Right kidney (tissue), 1 donor: Measurements from ENCODE around the gene MTHFS.

Experiments used
- DNase-seq: peaks from one replicate; pipeline ENCODE4 v3.0.0-alpha.2; 2016

MTHFS gene

DNA sequence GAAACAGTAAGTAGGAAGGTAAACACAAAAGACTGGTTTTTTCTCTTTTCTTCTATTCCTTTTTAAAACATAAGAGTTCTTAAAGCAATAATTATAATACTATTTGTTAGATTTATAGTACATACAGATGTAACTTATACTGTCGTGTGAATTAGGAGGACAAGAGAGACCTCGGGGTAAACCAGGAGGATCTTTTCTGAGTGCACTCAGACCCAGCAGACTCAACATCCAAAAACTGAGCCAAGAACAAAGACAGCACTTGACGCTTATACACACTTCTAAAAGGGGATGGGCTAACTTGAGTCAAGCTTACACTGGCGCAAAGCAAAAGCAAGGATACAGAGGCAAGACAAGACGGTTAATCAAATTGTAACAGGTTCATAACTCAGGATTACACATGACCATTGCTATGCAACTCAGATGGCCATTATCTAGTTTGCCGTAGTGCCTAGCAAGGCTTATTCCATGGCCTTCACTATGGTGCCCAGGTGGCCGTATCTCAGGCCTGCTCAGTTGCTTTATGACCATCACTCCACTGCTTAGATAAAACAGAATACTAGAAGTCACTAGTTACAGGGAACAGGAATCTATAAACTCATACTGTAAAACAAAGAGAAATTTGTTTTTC is 18.6 kb downstream of the MTHFS start:
- DNase-seq, result no peak

DNA sequence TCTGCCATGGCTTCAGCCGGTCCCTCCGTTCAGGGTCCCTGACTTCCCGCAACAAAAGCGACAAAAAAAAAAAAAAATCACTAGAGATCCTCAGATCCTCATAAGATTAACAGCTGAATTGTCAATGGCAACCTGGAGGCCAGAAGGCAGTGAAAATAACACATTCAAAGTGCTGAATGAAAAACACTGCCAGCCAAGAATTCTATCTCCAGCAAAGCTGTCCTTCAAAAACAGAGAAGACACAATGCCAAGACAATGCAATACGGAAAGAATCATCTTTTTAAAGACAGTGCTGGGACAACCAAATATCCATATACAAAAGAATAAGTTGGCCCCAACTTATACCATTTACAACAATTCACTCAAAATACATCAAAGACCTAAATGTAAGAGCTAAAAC is 21.6 kb downstream of the MTHFS start:
- no peak for DNase-seq

DNA sequence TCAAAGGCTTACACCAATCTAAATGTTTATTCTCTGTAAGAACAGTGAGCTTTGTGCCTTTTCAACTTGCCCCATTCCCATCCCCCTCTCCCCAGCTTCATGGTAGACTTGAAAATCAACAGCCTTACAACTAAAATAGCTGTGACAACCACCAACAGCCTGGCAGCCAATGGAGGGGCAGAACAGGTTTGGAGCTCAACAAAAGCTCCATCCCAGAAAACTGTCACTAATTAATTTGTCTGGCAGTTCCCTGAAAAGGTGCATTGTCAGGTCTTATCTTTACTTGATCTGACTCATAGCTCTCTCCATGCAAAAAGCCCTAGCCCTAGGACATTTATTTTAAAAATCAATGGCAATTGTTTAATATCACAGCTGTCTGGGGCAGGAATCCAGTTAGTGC is 22.6 kb downstream of the MTHFS start:
- no peak for DNase-seq

DNA sequence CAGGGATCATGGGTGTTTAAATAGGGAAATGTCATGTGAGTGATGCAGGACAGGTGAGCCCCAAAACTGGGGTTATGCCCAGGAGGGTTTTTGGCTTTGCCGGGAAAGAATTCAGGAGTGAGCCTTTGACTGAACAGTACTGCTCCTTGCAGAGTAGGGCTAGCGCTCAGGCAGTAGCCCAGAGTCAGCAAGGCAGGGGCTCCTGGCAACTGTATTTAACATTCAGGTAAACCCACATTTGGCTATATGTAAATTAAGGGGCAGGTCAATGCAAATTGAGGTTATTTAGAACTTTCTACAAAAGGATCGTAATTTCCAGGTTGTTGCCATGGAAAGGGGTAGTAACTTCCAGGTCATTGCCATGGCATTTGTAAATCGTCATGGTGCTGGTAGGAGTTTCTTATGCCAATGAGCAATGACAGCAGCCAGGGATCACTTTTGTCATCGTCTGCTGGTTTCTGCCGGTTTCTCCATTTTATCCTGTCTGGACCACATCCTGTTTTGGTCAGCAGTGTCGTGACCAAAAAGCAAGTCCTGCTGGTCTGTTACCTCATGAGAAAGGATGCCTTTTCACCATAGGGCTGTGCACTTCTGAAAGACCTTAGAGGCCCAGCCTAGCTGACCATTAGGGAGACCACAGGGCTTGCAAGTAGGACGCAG is 24.3 kb downstream of the MTHFS start:
- no peak for DNase-seq

DNA sequence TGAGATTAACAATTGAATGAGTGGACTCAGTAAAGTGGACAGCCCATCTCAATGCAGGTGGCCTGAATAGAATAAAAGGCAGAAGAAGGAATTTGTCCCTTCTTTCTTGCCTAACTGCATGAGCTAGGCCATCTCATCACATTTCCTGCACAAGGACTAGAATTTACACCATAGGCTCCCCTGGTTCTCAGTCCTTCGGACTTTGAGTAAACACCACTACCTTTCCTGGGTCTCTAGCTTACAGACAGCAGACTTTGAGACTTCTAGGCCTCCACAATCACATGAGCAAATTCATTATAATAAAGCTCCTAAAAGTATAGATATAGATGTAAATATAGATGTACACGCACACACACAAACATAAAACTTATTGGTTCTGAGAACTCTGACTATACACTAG is 28.3 kb downstream of the MTHFS start:
- no peak for DNase-seq

DNA sequence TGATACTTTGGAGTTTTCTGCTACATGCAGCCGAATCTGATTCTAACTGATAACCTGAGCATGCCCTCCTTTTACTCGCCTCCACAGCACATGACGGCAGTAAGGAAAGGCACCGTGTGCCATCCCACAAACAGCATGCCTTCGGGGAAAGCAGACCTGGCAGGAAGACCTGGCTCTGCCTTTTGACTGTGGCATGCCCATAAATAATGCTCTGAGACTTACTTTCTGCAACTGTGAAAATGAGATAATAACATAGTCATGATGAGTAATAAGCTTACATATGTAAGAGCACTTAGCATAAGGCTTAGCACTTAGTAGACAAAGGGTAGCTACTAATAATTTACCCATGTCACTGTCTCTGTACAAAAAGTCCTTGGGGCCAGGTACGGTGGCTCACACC is 32.9 kb downstream of the MTHFS start:
- DNase-seq, result no peak

DNA sequence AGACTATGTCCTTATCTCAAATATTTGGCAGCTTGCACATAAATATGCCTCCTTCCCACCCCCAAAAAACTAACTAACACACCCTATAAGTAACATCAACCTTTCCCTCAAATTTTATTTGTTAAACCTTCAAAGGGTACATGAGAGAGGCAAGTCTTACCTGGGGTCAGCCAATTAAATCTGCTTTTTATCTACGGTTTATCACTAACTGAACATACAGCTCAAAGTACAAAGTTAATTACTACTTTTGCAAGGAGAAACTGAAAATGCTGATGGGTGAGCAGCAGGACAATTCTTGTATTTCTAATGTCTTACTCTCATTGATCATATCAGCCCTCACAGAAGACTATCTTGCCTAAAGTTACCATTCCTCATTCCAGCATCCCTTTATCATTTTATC is 34.6 kb downstream of the MTHFS start:
- no peak for DNase-seq

DNA sequence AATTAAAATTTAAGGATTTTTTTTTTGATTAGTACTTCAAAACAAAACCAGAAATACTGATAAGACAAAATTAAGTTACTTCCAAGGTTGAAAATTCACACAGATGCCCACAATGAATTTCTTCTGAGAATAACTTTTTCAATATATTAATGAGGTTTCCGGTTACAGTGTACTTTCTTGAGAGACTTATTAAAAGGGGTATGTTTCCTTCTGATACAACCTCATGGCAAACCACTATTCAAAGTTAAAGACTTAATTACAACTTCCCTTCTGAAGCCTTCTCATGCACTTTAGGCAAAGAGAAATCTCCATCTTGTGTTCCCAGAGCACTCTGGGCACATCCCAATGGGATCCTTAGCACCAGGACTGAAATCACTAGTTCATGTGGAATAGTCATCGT is 36.2 kb downstream of the MTHFS start:
- DNase-seq, result no peak

DNA sequence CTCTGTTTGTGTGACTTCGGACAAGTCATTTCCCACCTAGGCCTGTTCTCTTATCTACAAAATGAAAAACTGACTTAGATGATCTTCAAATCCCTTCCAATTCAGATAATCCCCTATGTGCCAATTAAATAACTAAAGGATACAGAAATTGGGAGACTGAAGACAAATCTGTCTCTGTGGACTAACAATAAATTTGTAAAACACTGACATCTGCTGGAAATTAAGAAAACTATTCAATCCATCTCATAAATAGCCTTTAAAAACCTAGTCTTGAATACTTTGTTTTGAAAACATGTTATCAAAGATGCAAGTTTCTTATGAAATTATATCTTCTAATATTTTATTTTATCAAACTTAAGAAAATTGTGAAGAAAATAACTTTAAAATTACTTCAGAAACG is 38.3 kb downstream of the MTHFS start:
- no peak for DNase-seq

DNA sequence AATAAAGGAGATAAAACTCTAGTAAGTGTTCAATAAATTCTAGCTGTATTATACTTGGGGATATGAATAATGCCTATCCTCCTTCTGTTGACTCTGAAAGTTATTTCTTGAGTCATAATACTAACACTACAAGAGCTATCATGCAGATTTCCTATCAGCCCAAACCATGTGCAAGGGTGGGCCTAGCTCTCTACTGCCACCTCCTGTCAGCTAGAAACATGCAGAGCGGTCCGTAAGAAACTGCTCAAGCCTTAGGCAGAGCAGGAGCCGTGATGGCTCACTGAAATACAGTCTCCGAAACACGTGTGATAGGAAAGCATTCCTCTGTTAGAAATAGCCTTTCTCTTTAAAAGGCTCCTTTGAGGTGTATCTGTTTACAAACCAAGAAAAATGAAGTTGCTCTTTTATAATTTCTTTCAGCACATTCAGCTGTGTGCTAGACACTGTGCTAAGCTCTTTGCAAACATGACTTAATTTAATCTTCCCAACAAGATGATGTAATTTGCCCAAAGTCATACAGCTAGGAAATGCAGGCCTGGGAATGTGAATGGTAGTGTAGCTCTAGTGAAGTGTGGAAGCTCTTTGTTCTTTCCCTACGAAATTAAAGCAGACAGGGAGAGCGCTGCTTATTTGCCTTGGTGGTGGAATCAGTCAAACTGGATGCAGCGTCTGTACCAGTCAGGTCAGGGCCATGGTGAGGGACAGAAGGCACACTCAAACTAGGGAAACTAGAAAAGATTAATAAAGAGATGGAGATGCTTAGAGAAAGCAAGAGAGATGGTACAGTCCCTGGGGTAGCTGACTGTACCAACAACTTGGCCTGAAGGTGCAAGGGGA is 43.1 kb downstream of the MTHFS start:
- peak; percentile 36 for DNase-seq

DNA sequence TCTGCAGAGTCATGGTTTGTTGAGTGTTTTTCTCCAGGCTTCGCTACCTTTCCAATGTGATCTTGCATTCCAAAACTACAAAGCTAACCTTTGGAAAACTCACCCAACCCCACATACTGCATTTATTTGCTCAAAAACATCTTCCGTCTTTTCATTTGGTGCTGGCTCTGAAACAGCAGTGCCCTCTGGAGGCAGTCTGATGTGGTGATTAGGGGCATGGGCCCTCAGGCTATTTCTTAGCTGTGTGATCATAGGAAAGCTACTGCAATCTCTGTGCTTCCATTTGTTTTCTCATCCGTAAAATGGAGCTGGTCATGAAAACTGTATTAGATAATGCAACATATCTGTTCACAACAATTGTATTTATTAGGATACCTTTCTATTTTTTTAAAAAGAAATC is 47.0 kb downstream of the MTHFS start:
- DNase-seq, result no peak

DNA sequence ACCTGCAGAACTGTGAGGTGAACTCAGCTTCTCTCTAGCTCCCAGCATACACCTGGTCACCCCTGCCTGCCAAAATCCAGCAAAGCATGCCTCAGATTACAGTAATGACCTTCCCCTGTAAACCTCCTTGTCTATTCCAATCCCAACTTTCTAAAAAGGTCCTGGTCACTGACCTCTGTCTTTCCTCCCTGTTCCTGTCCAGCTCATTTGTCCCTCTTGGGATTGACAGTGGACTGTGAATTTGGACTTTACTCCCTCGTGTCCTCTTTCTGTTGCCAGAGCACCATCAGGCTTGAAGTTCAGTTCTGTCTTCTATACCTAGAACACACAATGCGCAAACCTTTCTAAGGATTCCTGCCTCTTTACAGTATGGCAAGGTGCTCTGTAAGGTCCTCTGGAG is 50.3 kb downstream of the MTHFS start:
- no peak for DNase-seq

DNA sequence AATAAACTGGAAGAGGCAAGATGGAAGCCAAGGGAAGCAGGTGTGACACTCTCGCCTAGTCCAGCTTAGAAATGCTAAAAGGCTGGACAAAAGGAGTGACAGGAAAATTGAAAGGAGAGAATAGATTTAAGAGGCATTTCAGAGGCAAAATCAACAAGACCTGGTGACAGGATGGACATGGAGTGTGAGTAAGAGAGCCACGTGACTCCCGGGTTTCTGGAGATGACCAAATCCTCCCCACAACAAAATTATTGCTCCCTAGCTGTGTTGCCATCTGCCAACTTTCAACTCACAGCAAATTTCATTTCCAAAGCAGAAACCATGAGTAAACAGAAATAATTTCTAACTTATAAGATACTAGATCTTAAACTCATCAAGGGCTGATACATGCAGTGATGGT is 52.6 kb downstream of the MTHFS start:
- no peak for DNase-seq

DNA sequence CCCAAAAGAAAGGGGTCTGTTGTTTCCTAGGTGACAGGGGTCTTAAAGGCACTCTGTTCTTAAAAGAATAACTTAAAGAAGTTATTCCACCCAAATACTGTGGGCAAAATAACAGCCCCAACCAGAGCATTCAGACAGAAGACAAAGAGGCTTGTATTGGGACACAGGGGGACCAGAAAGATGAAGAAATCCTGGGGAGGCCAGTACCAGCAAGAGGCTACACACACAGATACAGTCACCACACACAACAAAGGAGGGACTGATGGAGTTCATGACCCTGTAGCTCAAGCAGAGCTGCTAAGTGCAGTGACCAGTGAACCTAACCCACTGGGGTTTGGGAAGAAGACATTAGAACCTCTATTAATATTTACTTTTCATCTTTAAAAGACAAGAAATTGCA is 59.0 kb downstream of the MTHFS start:
- DNase-seq, result no peak

DNA sequence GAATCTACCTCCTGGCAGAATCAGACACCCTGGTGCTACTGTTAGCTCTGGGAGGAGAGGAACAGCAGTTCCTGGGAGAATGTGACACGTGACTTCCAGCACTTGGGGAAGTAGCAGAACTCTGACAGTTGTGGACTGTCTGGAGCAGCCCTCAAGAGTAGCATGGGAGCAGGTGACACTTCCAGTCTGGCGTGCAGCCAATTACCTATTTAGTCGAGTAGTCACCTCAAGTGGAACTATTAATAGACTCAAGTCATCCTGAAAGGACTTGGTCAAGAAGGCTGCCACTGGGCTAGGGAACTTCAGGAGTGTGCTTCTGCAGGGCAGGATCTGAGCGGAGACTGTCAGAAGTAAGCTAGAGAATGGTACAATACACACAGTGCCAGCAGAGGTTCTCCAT is 62.3 kb downstream of the MTHFS start:
- DNase-seq, result no peak

DNA sequence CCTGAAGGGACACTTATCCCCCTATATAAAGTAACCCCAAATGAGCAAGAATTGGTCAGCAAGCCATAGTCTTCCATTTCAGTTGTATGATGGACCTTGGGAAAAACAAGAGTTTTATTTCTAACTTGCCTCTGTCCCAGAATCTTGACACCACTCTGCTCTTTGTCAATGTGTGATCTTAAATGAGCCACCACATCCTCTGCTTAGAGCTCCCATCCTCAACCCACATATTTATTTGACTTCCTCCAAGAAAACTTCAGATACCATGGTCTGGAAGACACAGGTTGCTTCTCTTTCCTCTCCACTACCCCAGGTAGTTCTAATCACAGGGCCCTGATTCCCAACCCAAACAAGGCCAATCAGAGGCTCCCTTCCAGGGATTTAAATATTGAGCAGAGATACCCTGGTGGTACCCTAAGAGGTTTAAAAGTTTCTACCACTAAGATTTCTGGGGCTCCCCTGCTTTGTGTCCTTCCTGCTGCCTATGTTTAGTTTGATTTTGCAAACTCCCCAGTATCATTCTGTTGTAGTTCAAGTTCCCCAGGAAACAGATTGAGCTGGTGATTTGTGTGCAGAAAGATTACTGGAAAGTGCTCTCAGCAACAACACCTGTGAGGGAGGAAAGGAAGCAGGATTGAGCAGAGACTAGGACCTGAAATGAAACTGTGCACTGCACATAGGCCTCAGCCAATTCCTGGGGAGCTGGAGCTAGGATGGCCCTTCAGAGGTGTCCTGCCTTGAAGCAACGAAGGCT is 64.3 kb downstream of the MTHFS start:
- no peak for DNase-seq

DNA sequence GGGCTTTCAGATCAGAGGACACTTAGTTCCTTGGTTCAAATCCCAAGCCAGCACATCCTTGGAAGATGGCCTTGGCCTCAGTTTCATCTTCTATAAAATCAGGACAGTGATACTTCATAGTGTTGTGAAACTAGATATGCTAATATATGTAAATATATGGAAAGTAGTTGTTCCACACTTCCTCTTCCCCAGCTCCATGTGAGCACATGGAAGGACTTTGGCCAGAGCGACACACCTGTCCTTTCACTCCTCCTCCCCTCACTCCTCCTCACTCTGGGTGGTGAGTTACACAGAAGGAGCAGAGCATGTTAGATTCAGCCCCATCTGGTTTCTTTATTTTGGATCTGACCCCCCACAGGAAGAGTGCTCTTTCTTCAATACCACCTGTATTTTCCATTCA is 65.2 kb downstream of the MTHFS start:
- no peak for DNase-seq

DNA sequence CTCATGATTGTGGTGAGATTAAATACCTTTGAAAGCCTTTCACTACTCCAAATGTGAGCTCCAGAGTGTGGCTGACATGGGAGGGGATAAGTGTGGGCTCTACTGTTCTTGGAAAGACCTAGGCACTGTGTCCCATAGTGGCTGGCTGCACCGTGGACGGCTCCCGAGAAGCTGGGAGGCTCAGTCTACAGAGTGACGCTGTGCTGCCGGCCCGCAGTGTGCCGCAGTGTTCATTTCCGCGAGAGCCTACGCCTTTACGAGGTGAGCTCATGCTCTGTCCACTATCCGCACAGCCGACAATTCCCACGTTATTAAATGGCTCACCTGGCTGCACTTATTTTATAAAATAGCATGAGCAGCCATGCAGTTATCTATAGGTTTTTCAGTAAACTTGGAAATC is 66.9 kb downstream of the MTHFS start:
- DNase-seq, result no peak

DNA sequence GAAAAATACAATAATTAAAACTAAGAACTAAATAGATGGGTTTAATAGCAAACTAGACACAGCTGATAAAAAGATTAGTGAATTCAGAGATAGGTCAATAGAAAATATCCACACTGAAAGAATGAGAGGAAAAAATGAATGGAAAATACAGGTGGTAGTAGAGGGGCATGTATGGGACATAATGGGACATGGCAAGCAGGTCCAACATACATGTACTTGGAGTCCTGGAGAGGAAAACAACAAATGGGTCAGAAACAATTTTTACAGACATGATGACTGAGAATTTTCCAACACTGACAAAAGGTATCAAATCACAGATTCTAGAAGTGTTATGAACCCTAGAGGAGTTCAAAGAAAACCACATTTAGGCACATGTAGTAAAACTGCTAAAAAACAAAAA is 68.4 kb downstream of the MTHFS start:
- no peak for DNase-seq

DNA sequence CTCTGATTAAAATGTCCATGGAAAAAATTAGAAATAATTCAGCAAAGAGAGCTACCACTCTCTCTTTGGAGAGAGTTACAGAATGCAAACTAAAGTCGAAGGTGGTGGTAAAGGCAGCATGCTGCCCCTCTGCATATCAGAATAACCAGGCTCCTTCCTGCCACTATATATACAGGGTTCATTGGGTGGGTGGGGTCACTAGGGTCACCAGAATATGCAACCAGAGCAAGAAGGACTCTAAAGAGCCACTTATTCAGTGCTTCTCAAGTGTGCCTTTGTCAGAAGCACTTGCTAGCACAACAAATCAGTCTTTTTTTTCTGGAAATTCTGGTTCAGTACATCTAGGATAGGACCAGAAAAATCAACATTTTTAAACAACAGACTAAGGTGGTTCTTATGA is 70.0 kb downstream of the MTHFS start:
- DNase-seq, result no peak

DNA sequence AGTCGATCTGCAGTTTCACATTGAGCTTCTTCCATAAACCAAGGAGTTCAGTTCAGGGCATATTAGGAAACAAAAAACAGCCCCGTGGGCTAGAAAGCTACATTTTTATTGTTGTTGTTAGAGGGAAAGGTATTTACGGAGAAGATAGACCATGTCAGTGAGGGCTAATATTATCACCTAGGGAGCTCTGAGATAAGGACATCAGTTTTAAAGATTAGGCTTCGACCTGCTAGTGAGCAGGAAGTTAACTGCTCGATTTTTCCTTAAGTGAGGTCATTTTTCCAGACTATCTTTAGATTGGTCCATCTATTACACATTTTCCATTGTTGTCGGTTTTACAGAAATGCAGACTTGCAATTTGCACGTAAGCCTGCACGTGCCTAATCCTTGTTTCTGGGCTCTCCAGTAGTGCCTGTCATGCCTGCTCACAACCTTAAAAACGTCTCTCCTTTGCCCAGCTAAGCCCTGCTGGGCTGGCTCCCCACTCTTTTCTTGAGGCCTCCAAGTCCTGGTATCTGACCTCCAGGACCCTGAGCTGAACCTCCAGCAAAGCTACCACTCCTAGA is 72.6 kb downstream of the MTHFS start:
- DNase-seq, result no peak

DNA sequence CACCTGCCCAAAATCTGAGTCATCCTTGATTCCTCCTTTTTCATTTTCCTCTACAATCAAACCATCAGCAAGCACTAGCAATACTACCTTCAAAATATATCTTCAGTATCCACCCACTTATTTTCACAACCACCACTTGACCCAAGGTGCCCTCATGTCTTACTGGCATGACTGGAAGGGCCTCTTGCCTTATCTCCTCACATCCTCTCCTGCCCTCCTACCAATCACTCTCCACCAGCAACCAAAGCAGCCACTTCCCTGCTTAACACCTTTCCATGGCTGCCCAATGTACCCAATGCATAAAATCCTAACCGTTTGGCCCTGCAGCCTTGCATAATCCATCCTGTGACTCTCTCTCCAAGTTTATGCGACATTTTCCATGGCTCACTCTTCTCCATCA is 76.0 kb downstream of the MTHFS start:
- no peak for DNase-seq

DNA sequence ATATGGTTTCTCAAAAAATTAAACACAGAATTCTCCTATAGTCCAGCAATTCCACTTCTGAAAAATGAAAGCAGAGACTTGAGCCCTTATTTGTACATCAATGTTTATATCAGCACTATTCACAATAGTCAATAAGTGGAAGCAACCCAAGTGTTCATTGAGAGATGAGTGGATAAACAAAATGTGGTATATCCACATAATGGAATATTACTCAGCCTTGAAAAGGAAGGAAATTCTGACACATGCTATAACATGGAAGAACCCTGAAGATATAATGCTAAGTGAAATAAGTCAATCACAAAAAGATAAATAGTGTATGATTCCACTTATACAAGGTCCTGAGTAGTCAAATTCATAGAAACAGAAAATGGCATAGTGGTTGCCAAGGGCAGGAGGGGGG is 76.6 kb downstream of the MTHFS start:
- no peak for DNase-seq
